Lung (tissue), 12 donors: ENCODE data around the gene C2CD2. TPM values are rescaled to one million over a fixed set of nuclear protein-coding genes. Genes with fewer than 3 reads are reported as not detected.

ENCODE experiments used
- ATAC-seq: fragments of 200-7000 bp; cut with Tn5 transposase; one replicate; pipeline ENCODE4 v1.9.1; 2020; ENCODE audit warnings: moderate number of reproducible peaks; ENCODE audit not compliant: insufficient read depth, low FRiP score
- DNase-seq, 3 donors: peaks; one replicate each; pipeline ENCODE4 v3.0.0-alpha.2; 2013 to 2017
- H3K27ac ChIP-seq, 2 donors: one replicate each; pipeline ENCODE4 v1.5.1; 2013; ENCODE audit warnings: mild to moderate bottlenecking in 2 of 2, moderate library complexity in 2 of 2, control low read depth in 1 of 2, inconsistent platforms in 1 of 2, low read depth in 1 of 2, low read length in 1 of 2
- H3K27me3 ChIP-seq, 3 donors: one replicate each; pipeline ENCODE4 v1.5.1; 2013; ENCODE audit warnings: low read length in 2 of 3; ENCODE audit not compliant: control insufficient read depth in 3 of 3, insufficient read depth in 3 of 3
- H3K36me3 ChIP-seq, 4 donors: one replicate each; pipeline ENCODE4 v1.5.1; 2013; ENCODE audit warnings: low read length in 4 of 4, mild to moderate bottlenecking in 1 of 4, moderate library complexity in 1 of 4; ENCODE audit not compliant: control insufficient read depth in 4 of 4, insufficient read depth in 4 of 4
- H3K4me1 ChIP-seq, 5 donors: one replicate each; pipeline ENCODE4 v1.5.1; 2013; ENCODE audit warnings: low read length in 5 of 5, mild to moderate bottlenecking in 2 of 5, moderate library complexity in 1 of 5; ENCODE audit not compliant: control insufficient read depth in 5 of 5, insufficient read depth in 5 of 5
- H3K4me3 ChIP-seq: one replicate; pipeline ENCODE4 v1.5.1; 2013; ENCODE audit warnings: mild to moderate bottlenecking, control low read depth, moderate library complexity
- H3K9ac ChIP-seq, 2 donors: one replicate each; pipeline ENCODE4 v1.5.1; 2013; ENCODE audit warnings: low read length in 2 of 2, control low read depth in 1 of 2; ENCODE audit not compliant: insufficient read depth in 1 of 2
- H3K9me3 ChIP-seq, 4 donors: one replicate each; pipeline ENCODE4 v1.5.1; 2013; ENCODE audit warnings: low read length in 3 of 4, mild to moderate bottlenecking in 1 of 4, moderate library complexity in 1 of 4; ENCODE audit not compliant: control insufficient read depth in 4 of 4, insufficient read depth in 3 of 4
- CTCF ChIP-seq: IDR thresholded peaks from 2 replicates; pipeline ENCODE4 v1.5.1; 2012; ENCODE audit warnings: mild to moderate bottlenecking; ENCODE audit errors: control extremely low read depth, extremely low read depth
- WGBS, 2 donors: extraction: QIAGEN DNeasy Blood & Tissue Kit; methylation state at CpG; one replicate each; pipeline ENCODE4 v1.1.7; 2013; 5-methylcytosine and 5-hydroxymethylcytosine counted together
- polyA plus RNA-seq, 2 donors: library from polyadenylated mRNA; stranded (reverse); fragments of 200-250 nt; gene quantifications; one replicate each; pipeline ENCODE4 v1.2.1, GENCODE V29; 2013
- total RNA-seq, 2 donors: library from RNA; depleted of rRNA in 1 of 2; stranded (reverse); fragments of >200 nt in 1 of 2; gene quantifications; one replicate each; pipeline ENCODE4 v1.2.1, GENCODE V29; 2014 to 2021
- donor health status: control.
- donor health status: control.
- donor health status: Bipolar disorder and iron deficiency.
- donor health status: healthy.
- donor health status: DM: yes; HTN: yes; CAD: no.

The C2CD2 gene
- total and polyA plus RNA-seq, 4 donors = 7.0 to 19.5 (median 12.2) TPM

GRCh38 chr21:41921021-41921420 lies 32.8 kb downstream of the C2CD2 start:
- Histone ChIP-seq H3K9ac (no peak overlapping the region), H3K27me3 (no peaks in the 10 kb centered on the region), H3K9me3 (no peaks in the 10 kb centered on the region), H3K27ac (no peak overlapping the region), H3K4me3 (no peak overlapping the region), H3K4me1 (peaks cover 4 to 11% (median 6%) of the 10 kb centered on the region in 5 donors), H3K36me3 (peaks cover 0 to 19% (median 14%) of the 10 kb centered on the region in 4 donors)
- TF ChIP-seq CTCF = no peak
- ATAC-seq (no peak), DNase-seq (no peak)
- 26 to 65% methylated on average over 7 of the region's 7 CpGs for WGBS, 2 donors

- Histone ChIP-seq H3K36me3 (peaks cover 0 to 21% (median 17%) of the 10 kb centered on the region in 4 donors), H3K4me3 (no peak overlapping the region), H3K9me3 (no peaks in the 10 kb centered on the region), H3K27me3 (no peaks in the 10 kb centered on the region), H3K27ac (no peak overlapping the region), H3K9ac (no peak overlapping the region), H3K4me1 (peaks cover 0 to 5% (median 4%) of the 10 kb centered on the region in 5 donors)
- 88 to 91% methylated on average over 5 of the region's 5 CpGs for WGBS, 2 donors
- ATAC-seq (no peak), DNase-seq (no peak)
- no peak for TF ChIP-seq CTCF
Measured at GRCh38 chr21:41920476-41920875, 33.3 kb downstream of the C2CD2 start.

GRCh38 chr21:41919666-41920398 lies 34.0 kb downstream of the C2CD2 start:
- H3K4me1 ChIP-seq = peaks cover 0 to 5% (median 4%) of the 10 kb centered on the region in 5 donors
- no peaks in the 10 kb centered on the region for H3K9me3 ChIP-seq
- H3K27ac ChIP-seq = no peak overlapping the region
- WGBS, 2 donors = 94 to 96% methylated on average over 15 of the region's 15 CpGs
- no peaks in the 10 kb centered on the region for H3K27me3 ChIP-seq
- no peak for ATAC-seq
- no peak for TF ChIP-seq CTCF
- H3K9ac ChIP-seq = no peak overlapping the region
- peaks cover 0 to 22% (median 18%) of the 10 kb centered on the region in 4 donors for H3K36me3 ChIP-seq
- no peak overlapping the region for H3K4me3 ChIP-seq
- DNase-seq = no peak
